HUES64 (cell line): ENCODE data around the gene GOLGA7B.

ENCODE experiments used
- H3K27ac ChIP-seq: 2 replicates; pipeline ENCODE4 v1.7.0; 2013; ENCODE audit warnings: low read depth, low read length, inconsistent platforms
- H3K27me3 ChIP-seq: 2 replicates; pipeline ENCODE4 v1.6.1; 2013; ENCODE audit warnings: mild to moderate bottlenecking, low read length; ENCODE audit not compliant: insufficient read depth
- H3K36me3 ChIP-seq: 2 replicates; pipeline ENCODE4 v1.6.1; 2013; ENCODE audit warnings: mild to moderate bottlenecking, low read length; ENCODE audit not compliant: insufficient read depth
- H3K4me1 ChIP-seq: 2 replicates; pipeline ENCODE4 v1.6.1; 2013; ENCODE audit warnings: mild to moderate bottlenecking, low read length, moderate library complexity; ENCODE audit not compliant: insufficient read depth
- H3K4me3 ChIP-seq: 2 replicates; pipeline ENCODE4 v1.5.1; 2013; ENCODE audit warnings: mild to moderate bottlenecking, low read length, moderate library complexity
- H3K9ac ChIP-seq: 2 replicates; pipeline ENCODE4 v1.6.1; 2013; ENCODE audit warnings: mild to moderate bottlenecking, low read depth, low read length
- H3K9me3 ChIP-seq: 2 replicates; pipeline ENCODE4 v1.6.1; 2013; ENCODE audit warnings: low read depth, low read length; ENCODE audit not compliant: insufficient read depth
- WGBS: fragments of 150-250, 120-280 bp; methylation state at CpG from one replicate; pipeline ENCODE4 v1.1.7; 2013; ENCODE audit warnings: missing lambda C conversion rate; 5-methylcytosine and 5-hydroxymethylcytosine counted together

The GOLGA7B gene

DNA sequence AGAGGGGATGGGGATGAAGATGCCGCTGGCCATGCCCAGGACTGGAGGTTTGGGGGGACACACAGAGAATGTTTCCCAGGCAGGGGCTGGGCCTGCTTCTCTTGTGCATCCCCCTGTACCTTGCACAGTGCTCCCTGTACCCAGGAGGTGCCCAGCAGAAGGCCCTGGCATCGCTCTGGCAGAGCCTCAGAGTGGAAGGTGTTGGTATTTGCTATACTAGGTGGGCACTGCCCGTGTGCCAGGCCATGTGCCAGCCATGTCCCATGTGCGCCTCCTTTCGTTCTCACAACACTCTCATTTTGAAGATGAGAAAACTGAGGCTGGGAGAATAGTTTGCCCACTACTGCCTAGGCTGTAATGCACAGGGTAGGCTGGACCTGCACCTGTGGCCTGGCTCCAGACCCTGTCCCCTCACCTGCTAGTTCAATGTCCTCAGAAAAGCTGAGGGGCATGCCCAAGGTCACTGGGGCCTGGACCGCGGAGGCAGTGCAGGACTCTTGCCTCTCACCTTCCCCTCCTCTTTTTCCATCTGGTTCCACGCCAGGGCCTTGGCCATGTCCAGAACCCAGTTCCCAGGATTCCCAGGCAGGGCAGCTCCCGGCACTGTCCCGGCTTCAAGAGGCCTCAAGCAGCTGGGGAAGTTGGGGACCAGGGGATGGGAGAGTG is 64.7 kb downstream of the GOLGA7B start:
- no peak overlapping the region for H3K9ac ChIP-seq
- peaks cover 6% of the 10 kb centered on the region for H3K27me3 ChIP-seq
- H3K4me3 ChIP-seq = no peak overlapping the region
- H3K27ac ChIP-seq = no peak overlapping the region
- whole genome bisulfite sequencing = 60% methylated on average over 10 of the region's 10 CpGs
- H3K4me1 ChIP-seq = no peaks in the 10 kb centered on the region
- no peaks in the 10 kb centered on the region for H3K36me3 ChIP-seq
- no peaks in the 10 kb centered on the region for H3K9me3 ChIP-seq

DNA sequence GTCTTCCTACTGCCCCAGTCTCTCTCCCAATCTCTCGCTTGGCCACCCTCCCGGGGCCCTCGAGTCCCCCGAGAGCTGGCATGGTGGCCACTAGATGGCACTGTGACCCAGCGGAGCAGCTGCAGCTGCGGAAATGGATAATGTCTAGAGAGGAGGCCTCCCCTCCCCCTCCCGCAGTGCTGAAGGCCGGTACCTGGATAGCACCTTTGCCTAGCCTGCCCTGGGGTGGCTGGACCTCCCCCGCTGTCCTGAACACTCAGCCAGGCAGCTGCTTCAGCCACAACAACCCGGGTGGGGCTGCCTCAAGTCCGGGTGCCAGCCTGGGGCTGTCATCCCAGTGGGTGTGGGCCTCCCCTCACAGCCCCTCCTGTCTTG is 65.2 kb downstream of the GOLGA7B start:
- H3K36me3 ChIP-seq = no peaks in the 10 kb centered on the region
- H3K4me1 ChIP-seq = no peaks in the 10 kb centered on the region
- H3K4me3 ChIP-seq = no peak overlapping the region
- no peaks in the 10 kb centered on the region for H3K9me3 ChIP-seq
- peaks cover 6% of the 10 kb centered on the region for H3K27me3 ChIP-seq
- 8% methylated on average over 11 of the region's 11 CpGs for WGBS
- H3K9ac ChIP-seq = no peak overlapping the region
- H3K27ac ChIP-seq = no peak overlapping the region

DNA sequence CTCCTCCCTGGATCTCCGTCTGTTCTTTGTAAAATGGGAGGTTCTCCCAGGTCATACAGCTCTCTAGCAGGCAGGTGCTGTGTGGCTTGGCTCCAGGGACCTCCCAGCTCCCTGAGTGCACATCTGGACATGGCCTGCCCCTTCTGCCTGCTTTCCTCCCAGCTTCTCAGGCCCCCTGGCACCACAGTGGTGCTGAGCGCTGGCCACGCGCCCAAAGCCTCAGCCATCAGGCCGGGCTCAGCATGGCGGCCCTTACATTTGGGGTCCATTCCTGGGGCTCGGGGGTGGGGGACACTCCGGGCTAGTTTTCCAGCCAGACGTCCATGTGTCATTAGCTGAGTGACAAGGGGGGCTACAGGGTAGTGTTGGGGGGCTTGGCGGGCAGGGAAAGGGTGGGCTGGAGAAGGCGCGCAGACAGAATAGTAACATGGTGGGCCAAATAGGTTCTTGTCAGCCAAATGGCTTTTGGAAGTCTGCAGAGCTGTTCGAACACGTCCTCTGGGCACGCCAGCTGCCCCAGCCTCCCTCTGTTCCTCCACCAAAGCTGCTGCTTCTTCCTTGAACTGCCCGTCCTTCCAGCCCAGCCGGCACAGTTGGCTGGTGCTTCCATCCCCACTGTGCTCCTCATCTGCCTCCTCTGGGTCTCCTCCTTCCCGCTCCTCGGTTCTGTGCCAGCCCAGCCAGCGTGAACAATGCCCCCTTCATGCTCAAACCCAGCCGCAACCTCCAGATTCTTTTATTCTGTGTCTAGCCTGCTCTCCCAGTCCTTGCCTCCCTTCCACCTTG is 65.9 kb downstream of the GOLGA7B start:
- H3K36me3 ChIP-seq = no peaks in the 10 kb centered on the region
- no peaks in the 10 kb centered on the region for H3K4me1 ChIP-seq
- 89% methylated on average over 21 of the region's 21 CpGs for WGBS
- H3K9ac ChIP-seq = no peak overlapping the region
- no peak overlapping the region for H3K27ac ChIP-seq
- no peaks in the 10 kb centered on the region for H3K9me3 ChIP-seq
- H3K27me3 ChIP-seq = peaks cover 6% of the 10 kb centered on the region
- H3K4me3 ChIP-seq = no peak overlapping the region

- Histone ChIP-seq H3K27ac (no peak overlapping the region), H3K9ac (no peak overlapping the region), H3K4me3 (no peak overlapping the region), H3K9me3 (no peaks in the 10 kb centered on the region), H3K36me3 (no peaks in the 10 kb centered on the region), H3K27me3 (peaks cover 6% of the 10 kb centered on the region), H3K4me1 (no peaks in the 10 kb centered on the region)
- 91% methylated on average over 4 of the region's 4 CpGs for WGBS
Measured at GRCh38 chr10:97916586-97916985, 66.9 kb downstream of the GOLGA7B start.

- 87% methylated on average over 3 of the region's 3 CpGs for WGBS
- H3K4me3 ChIP-seq = no peak overlapping the region
- H3K9ac ChIP-seq = no peak overlapping the region
- H3K9me3 ChIP-seq = no peaks in the 10 kb centered on the region
- H3K36me3 ChIP-seq = no peaks in the 10 kb centered on the region
- H3K4me1 ChIP-seq = no peaks in the 10 kb centered on the region
- H3K27ac ChIP-seq = no peak overlapping the region
- H3K27me3 ChIP-seq = peaks cover 6% of the 10 kb centered on the region
Measured at GRCh38 chr10:97919012-97919411, 69.4 kb downstream of the GOLGA7B start.

DNA sequence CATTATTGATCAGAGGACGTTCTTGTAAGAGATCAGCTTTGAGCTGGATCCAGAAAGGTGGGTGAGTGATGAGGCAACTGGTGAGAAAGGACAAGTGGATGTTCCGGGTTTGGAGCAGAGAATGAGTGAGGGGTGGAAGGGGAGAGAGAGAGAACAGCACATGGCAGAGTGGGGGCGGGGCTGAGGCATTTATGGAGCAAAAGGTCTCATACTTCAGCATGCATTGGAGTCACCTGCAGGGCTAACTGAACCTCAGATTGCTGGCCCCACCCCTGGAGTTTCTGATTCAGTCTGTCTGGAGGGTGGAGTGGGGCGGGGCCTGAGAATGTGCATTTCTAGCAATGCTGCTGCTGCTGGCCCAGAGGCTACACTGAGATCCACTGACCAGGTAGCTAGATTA is 71.2 kb downstream of the GOLGA7B start:
- no peaks in the 10 kb centered on the region for H3K36me3 ChIP-seq
- H3K27me3 ChIP-seq = peaks cover 6% of the 10 kb centered on the region
- 86% methylated on average over 4 of the region's 4 CpGs for WGBS
- no peaks in the 10 kb centered on the region for H3K4me1 ChIP-seq
- H3K9me3 ChIP-seq = no peaks in the 10 kb centered on the region
- no peak overlapping the region for H3K9ac ChIP-seq
- H3K4me3 ChIP-seq = no peak overlapping the region
- no peak overlapping the region for H3K27ac ChIP-seq
